HPDE6-E6E7 (cell line): ENCODE results near the gene LETM1.
"Not testable (repeated sequence)": the region's sequence is repeated elsewhere in the genome, so short reads cannot be mapped to it uniquely, and the experiment has no call there.

Experiments
- DNase-seq: peaks from one replicate; pipeline ENCODE4 v3.0.0; 2011; ENCODE audit warnings: missing footprints; ENCODE audit errors: extremely low spot score

LETM1 gene

DNA sequence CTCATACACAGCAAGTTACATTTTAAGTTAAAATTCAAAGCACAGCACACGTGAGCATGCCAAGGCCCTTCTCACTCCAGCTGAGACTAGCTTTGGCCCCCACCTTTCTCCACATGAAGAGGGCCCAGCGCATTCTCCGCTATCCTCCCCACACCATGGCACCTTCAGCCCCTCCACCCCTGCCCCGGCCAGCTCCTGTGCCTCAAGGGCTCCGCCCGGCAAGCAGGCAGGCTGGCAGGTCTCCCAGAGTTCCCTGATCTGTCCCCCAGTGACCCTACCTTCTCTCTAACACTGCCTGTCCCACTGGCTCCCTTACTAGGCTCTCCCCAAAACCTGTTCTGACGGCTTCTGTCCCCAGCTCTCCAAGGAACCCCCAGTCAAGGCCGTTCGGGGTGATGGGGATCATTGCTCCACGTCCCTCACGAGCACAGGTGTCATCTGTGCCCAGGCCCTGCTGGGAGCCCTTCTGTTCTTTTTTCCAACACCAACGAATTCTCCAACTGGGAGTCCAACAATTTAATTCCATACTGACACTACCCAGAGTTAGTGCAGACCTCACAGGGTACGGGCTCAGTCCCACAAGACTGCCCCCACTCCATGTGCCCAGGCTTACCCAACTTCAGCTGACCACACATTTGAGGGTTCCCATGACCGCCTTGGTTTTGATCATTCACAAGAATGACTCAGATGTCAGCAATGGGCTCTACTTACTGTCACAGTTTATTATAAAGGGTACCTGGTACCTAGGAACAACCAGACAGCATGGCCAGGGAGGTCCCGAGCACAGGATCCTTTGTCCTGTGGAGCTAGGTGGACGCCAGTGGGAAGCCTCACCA, 4.2 kb downstream of the LETM1 start:
- no peak for DNase-seq

DNA sequence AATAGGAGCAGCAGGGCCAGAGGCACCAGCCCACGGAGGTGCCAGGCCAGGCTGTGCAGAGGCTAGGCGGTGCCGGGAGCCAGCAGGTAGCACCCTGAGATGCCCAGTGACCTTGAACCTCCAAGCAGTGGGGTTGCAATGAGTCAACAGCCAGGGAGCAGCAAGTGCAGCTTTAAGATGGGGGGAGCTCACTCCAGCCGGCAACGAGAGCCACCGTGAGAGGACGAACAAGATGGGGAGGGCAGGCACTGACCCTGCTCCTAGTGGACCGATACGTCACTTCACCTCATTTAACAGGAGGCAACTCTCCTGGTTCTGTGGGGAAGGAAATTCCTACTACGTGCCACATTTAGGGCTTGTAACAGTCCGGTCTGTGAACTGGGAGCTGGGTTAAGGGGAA, 4.8 kb downstream of the LETM1 start:
- no peak for DNase-seq

- no peak for DNase-seq
Measured at GRCh38 chr4:1850276-1850675, 5.7 kb downstream of the LETM1 start.

DNA sequence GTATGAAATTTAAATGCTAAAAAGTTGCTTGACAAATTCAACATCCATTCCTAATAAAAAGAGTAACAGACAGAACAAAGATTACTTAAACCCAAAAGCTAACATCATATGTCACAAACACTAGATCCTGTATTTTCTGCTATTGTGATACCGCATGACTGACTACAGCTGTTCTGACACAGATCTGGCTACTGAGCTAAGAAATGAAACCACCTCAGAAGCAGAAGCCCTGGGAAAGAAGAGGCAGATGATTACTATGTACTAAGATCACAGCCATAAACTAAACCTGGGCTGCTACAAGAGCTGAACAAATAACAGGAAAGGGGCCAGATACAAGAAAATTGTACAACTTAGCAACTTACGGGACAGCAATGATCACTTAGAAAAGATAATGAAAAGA, 9.4 kb downstream of the LETM1 start:
- DNase-seq = no peak

GRCh38 chr4:1844618-1845017, 11.3 kb downstream of the LETM1 start:
- not testable (repeated sequence) for DNase-seq

- no peak for DNase-seq
Measured at GRCh38 chr4:1843852-1844251, 12.1 kb downstream of the LETM1 start.

DNA sequence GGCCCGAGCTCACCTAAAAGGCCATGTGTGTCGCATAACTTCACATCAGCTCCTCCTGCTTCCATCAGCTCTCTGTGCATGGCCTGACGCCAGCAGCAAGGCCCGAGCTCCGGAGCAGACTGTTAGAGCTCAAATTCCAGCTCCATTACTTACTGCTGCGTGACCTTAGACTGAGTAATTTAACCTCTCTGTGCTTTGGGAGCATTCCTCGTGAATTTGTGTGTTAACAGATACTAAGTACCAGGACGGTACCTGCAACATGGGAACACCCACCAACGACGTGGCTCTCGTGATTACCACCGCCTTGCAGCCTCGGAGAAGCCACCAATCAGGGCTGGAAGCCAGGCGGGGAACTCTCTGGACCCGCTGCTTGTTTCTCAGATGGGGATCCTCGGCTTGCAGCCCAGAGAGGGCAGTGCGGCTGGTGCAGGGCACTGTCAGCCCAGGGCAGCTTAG, 12.9 kb downstream of the LETM1 start:
- no peak for DNase-seq

- DNase-seq = no peak
Measured at GRCh38 chr4:1842339-1842895, 13.5 kb downstream of the LETM1 start.

GRCh38 chr4:1841887-1842210, 14.1 kb downstream of the LETM1 start:
- DNase-seq = no peak

DNA sequence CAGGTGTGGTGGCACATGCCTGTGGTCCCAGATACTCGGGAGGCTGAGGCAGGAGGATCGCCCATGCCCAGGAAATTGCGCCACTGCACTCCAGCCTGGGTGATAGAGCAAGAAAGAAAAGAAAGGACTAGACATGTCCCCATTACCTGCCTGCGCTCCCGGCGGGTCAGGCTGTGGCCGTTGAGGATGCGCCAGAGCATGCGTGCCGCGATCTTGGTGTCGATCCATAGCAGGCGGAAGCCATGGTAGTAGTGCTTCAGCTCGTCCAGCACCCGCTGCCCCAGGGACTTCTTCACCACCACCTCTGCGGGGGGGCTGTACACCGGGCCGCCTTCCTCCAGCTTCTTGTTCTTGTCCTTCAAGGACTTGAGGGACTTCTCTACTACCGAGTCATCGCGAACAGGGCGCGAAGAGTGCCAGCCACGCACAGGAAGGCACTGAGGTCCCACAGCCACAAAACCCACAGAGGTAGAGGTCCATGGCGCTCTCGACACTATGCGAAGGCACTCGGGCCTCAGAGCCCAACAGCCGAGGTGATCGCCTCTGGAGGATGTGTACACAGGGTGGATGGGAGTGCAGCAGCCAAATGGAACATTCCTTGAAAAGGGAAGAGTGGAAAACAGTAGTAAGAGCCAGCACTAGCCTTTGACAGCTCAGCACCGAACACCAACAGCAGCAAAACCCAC, 14.6 kb downstream of the LETM1 start:
- no peak for DNase-seq

DNA sequence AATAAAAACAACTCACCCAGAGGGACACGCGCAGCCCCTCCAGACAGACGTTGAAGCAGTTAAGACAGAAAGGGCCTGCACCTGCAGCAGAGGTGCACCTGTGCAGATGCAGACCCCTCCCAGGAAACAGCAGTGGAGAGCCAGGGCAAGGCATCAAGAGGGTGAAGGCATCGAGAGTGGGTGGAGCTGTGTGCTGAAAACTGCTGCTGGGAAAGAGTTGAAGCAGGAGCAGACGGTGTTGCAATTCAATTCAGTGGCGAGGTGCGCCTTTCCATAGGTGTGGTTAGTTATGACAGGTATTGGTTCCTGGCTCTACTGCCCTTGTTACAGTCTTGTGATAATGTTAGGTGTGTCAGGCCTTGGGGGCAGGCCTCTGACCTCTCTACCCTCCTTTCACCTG, 16.7 kb downstream of the LETM1 start:
- DNase-seq = no peak

DNA sequence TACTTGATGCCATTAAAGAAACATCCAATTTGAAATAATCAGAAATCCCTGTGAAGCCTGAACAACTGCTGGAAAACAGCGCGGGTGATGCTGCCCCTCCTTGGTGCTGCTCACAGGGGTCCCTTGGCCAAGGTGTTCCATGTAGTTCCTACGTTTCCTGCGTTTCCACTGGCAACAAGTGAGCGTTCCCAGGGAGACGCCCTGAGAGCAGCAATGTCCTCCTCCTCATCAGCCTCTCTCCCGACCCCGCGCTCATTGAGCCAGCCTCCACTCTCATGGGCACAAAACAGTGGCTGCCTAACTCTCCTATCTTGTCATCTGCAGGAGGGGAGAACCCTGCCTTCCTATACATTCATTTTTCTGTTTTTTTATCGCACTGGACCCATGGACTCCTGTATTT, 18.9 kb downstream of the LETM1 start:
- no peak for DNase-seq

- DNase-seq = no peak
Measured at GRCh38 chr4:1836650-1837049, 19.3 kb downstream of the LETM1 start.

- not testable (repeated sequence) for DNase-seq
Measured at GRCh38 chr4:1835836-1836235, 20.1 kb downstream of the LETM1 start.

- no peak for DNase-seq
Measured at GRCh38 chr4:1834047-1834775, 21.7 kb downstream of the LETM1 start.

- no peak for DNase-seq
Measured at GRCh38 chr4:1833307-1834046, 22.5 kb downstream of the LETM1 start.

- DNase-seq = no peak
Measured at GRCh38 chr4:1832690-1833089, 23.3 kb downstream of the LETM1 start.

GRCh38 chr4:1831331-1831730, 24.6 kb downstream of the LETM1 start:
- DNase-seq = no peak

DNA sequence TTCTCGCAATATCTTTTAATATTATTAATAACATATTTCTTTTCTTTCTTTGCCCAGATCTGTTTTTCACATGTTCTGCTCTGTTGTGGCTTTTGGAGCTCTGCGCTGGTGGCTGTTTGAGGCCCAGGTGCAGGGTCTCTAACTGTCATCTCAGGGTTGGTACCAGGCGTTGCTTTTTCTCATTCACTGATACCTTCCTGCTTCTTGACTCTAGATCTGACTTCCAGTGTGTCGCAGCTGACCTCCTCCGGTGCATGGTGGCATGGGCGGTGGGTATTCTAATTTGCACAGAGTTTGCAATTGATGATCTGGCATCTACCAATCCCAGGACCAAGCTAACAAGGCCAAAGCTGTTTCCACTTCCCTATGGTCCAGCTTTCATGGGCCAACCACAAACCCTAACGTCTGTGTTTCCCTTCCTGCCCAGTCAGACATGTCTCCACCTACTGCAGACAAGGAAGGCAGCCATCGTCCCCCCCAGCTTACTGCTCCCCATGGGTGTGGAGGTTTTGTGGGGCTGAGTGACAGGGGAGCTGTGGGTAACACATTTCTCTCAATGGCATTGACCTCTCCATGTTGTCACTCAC, 25.2 kb downstream of the LETM1 start:
- no peak for DNase-seq

DNA sequence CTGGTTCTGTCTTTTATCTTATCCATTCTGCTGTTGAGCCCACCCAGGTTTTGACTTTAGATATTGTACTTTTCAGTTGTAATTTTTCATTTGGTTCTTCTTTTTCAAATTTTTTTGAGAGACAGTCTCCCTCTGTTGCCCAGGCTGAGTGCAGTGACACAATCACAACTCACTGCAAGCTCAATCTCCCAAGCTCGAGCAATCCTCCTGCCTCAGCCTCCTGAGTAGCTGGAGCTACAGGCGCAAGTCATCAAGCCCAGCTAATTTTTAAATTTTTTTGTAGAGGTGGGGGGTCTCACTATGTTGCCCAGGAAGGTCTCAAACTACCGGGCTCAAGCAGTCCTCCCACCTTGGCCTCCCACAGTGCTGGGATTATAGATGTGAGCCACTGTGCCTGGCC, 25.7 kb downstream of the LETM1 start:
- no peak for DNase-seq
